Central memory CD8-positive, alpha-beta T cell (primary cell): ENCODE measurements around the gene TOMM6.

Experiments used
- ATAC-seq: fragments of 150-1000 bp; cut with Tn5 transposase; replicated peaks from 2 replicates; pipeline ENCODE4 v1.10.0; 2022; ENCODE audit warnings: mild to moderate bottlenecking, moderate FRiP score, moderate number of reproducible peaks; ENCODE audit not compliant: poor library complexity, severe bottlenecking; ENCODE audit errors: extremely low read depth
- DNase-seq, 2 donors: peaks; one replicate each; pipeline ENCODE4 v3.0.0; 2021; ENCODE audit warnings: low spot score in 2 of 2
- H3K27ac Mint-ChIP-seq: one replicate; pipeline ENCODE4 v1.8.0; 2022; ENCODE audit warnings: low read depth, mild to moderate bottlenecking, moderate library complexity, mixed read lengths
- H3K27me3 Mint-ChIP-seq: one replicate; pipeline ENCODE4 v1.8.0; 2022; ENCODE audit warnings: mixed read lengths
- H3K36me3 Mint-ChIP-seq: one replicate; pipeline ENCODE4 v1.8.0; 2022; ENCODE audit warnings: mild to moderate bottlenecking, moderate library complexity, mixed read lengths; ENCODE audit not compliant: insufficient read depth
- H3K4me1 Mint-ChIP-seq: one replicate; pipeline ENCODE4 v1.8.0; 2022; ENCODE audit warnings: mixed read lengths
- H3K4me3 Mint-ChIP-seq: one replicate; pipeline ENCODE4 v1.8.0; 2022; ENCODE audit warnings: mild to moderate bottlenecking, moderate library complexity, mixed read lengths
- H3K9me3 Mint-ChIP-seq: one replicate; pipeline ENCODE4 v1.8.0; 2022; ENCODE audit warnings: mixed read lengths

Gene TOMM6

DNA sequence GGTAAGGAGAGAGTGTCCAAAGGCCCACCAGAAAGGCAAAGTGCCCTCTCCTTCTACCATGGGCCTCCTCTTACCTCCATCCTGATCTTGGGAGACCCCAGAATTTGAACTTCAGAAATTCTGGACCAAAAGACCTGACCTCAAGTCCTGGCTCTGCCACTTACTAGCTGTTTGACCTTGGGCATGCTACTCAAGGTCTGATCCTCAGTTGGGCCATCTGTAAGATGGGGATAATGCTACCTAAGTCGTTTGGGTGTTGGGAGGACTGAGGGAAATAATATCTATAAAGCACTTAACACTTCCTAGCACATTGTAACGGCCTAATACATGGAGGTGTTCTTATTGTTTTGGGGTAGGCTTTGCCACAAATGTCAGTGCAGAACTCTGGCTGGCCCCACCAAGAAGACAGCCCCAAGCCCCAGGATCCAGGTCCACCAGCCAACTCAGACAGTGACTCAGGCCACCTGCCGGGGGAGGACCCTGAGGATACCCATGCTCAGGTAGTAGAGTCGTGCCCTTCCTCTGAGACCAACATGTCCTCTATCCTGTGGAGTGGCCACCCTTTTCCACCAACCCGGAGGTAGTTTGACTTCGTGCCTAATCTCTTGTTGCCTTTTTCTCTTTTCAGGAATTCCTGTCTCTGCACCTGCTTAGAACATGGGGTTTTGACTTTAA, 4.3 kb upstream of the TOMM6 start:
- H3K36me3 Mint-ChIP-seq, result peaks cover 15% of the 10 kb centered on the region
- ATAC-seq (no peak), DNase-seq (no peak)
- no peaks in the 10 kb centered on the region for H3K9me3 Mint-ChIP-seq
- H3K4me3 Mint-ChIP-seq, result no peak overlapping the region
- H3K27ac Mint-ChIP-seq, result no peak overlapping the region
- peaks cover 21% of the 10 kb centered on the region for H3K4me1 Mint-ChIP-seq
- H3K27me3 Mint-ChIP-seq, result no peaks in the 10 kb centered on the region

DNA sequence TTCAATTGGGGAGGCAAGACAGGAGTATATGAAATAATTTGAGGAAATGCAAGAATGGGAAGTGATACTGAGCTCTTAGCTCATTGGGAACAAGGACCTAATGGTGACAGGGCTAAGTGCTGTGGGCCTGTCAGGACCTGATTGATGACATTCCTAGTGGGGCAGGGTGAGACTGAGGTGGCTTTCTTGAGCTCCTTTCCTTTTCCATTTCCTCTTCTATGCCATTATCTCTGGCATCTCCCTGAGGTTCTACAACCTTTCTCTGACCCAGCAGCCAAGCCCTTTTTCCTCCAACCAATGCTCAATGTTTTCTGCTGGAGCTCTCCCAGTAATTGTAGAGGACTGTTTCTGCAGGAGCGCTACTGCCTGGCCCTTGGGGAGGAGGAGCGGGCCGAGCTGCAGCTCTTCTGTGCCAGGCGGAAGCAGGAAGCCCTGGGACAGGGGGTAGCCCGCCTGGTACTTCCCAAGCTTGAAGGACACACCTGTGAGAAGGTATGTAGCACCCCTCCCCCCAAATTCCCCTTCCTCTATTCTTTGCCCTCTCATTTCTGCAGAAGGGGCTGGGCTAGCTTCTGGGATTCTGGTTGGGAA, 2.8 kb upstream of the TOMM6 start:
- H3K9me3 Mint-ChIP-seq, result no peaks in the 10 kb centered on the region
- H3K27ac Mint-ChIP-seq, result no peak overlapping the region
- no peaks in the 10 kb centered on the region for H3K27me3 Mint-ChIP-seq
- DNase-seq, result no peak
- peaks cover 20% of the 10 kb centered on the region for H3K36me3 Mint-ChIP-seq
- peak overlapping the region; percentile 93 for H3K4me3 Mint-ChIP-seq
- peaks cover 21% of the 10 kb centered on the region for H3K4me1 Mint-ChIP-seq
- ATAC-seq, result no peak

DNA sequence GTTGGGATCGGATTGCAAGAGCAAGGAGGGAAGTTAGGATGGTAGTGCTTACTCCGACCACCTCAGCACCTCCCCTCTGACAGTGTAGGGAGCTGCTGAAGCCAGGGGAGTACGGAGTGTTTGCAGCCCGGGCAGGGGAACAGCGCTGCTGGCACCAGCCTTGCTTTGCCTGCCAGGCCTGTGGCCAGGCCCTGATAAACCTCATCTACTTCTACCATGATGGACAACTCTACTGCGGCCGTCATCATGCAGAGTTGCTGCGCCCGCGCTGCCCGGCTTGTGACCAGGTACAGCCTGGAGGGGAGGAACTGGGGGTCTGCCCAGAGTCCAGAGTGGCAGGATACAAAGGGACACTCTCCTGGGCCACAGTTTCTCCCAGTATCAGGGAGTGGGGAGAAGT, 2.2 kb upstream of the TOMM6 start:
- ATAC-seq, result no peak
- DNase-seq, result no peak
- H3K4me3 Mint-ChIP-seq, result peak overlapping the region; percentile 93
- no peak overlapping the region for H3K27ac Mint-ChIP-seq
- H3K27me3 Mint-ChIP-seq, result no peaks in the 10 kb centered on the region
- peaks cover 15% of the 10 kb centered on the region for H3K4me1 Mint-ChIP-seq
- H3K36me3 Mint-ChIP-seq, result peaks cover 23% of the 10 kb centered on the region
- H3K9me3 Mint-ChIP-seq, result no peaks in the 10 kb centered on the region

DNA sequence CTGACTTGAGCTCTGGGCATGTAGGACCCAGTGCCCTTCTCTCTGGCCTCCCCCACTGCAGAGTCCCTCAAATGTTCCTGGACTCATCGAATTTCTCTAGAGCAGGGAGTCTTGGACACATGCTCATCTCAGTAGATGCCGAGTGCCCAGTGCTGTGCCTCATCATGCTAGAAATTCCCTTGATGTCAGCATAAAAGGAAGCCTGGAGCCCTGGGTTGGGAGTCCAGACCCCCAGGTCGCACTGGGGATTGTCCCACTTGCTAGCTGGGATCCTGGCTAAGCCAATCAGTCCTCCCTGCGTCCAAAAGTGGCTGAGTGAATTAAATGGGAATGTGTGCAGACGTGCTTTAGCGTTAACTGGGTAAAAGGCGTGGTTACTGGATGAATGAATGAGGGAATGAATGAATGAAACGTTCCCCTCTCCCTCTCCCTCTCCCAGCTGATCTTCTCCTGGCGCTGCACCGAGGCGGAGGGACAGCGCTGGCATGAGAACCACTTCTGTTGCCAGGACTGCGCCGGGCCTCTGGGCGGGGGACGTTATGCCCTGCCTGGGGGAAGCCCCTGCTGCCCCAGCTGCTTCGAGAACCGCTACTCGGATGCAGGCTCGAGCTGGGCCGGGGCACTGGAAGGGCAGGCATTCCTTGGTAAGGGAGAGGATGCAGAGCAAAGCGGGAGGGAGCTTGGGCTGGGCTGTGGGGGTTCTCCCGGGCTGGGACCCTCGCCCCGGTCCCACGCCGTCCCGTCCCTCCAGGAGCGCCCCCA, 1.6 kb upstream of the TOMM6 start:
- peak overlapping the region; percentile 93 for H3K4me3 Mint-ChIP-seq
- peaks cover 14% of the 10 kb centered on the region for H3K4me1 Mint-ChIP-seq
- H3K9me3 Mint-ChIP-seq, result no peaks in the 10 kb centered on the region
- peak overlapping the region; percentile 91 for H3K27ac Mint-ChIP-seq
- no peak for ATAC-seq
- no peak for DNase-seq
- H3K36me3 Mint-ChIP-seq, result peaks cover 28% of the 10 kb centered on the region
- no peaks in the 10 kb centered on the region for H3K27me3 Mint-ChIP-seq

DNA sequence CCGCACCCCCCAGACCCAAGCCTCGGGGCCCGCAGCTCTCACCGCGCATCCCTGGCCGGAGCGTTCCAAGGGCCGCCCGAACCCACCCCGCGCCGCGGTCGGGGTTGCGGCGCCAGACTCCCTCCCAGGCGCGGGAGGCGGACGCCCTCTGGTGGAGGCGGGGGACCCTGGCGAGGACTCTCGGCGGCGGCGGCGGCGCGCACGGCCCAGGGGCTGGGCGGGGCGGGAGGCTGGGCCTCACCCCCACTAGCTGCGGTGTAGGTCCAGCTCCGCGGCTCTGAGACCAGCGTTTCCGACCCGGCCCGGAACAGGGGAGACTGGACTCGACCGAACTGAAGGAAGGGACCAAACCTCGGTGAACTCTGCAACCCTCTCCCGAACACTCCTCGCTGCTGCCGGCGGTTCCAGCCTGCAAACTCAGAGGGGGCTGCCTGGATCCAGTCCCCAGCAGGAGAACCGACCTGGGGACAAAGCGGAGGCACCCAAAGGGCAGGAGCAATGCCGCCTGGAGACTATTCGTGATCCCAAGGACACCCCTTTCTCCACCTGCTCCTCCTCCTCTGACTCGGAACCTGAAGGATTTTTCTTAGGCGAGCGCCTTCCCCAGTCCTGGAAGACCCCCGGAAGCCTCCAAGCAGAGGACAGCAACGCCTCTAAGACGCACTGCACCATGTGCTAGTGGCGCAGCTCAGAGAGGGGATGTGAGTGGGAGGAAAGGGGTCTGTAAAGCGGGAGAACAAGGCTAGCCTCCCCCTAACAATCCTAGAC, 859 bp upstream of the TOMM6 start:
- Mint-ChIP-seq H3K4me3 (peak overlapping the region; percentile 93), H3K9me3 (no peaks in the 10 kb centered on the region), H3K27ac (peak overlapping the region; percentile 91), H3K36me3 (peaks cover 33% of the 10 kb centered on the region), H3K4me1 (peaks cover 9% of the 10 kb centered on the region), H3K27me3 (no peaks in the 10 kb centered on the region)
- peak; percentile 66 for ATAC-seq
- DNase-seq, result peak; percentile 80 to 83

DNA sequence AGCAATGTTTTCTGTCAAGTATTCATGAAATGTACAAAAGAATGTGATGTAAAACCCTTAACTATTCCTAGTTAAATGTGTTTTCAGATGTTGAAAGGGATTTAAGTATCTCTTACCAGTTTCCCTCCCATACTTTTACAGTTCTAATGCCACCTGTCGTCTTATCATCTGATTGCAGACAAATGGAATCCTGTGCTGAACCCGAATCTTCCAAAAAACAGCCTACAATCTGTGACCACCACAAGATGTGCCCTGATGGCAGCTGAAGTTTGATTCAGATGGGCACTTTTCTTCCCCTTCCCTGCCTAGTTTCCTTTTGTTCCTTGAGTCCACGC, 1.9 kb downstream of the TOMM6 start:
- no peak for ATAC-seq
- Mint-ChIP-seq H3K4me1 (peaks cover 9% of the 10 kb centered on the region), H3K4me3 (peak overlapping the region; percentile 93), H3K27me3 (no peaks in the 10 kb centered on the region), H3K36me3 (peaks cover 40% of the 10 kb centered on the region), H3K9me3 (no peaks in the 10 kb centered on the region), H3K27ac (peak overlapping the region; percentile 91)
- no peak for DNase-seq

DNA sequence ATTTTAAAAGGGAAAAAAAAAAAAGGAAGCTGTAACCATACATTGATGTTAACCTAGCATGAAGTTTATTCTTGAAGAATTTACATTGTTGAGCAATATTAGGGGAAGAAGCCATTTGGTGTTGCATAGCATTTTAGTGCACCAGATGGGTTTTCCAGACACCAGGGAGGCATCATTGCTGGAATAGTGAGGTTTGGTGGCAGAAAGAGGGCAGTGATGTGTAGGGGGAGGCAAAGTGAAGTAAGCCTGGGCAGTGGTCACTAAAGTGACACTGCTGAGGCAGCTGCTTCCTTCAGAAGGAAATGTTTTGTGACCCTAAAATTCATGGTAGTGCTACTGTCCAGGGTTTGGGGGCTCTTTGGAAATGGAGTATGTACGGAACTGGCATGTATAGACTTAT, 2.6 kb downstream of the TOMM6 start:
- H3K4me1 Mint-ChIP-seq, result peaks cover 9% of the 10 kb centered on the region
- no peaks in the 10 kb centered on the region for H3K9me3 Mint-ChIP-seq
- H3K36me3 Mint-ChIP-seq, result peaks cover 40% of the 10 kb centered on the region
- no peak overlapping the region for H3K4me3 Mint-ChIP-seq
- DNase-seq, result no peak
- H3K27me3 Mint-ChIP-seq, result no peaks in the 10 kb centered on the region
- no peak overlapping the region for H3K27ac Mint-ChIP-seq
- ATAC-seq, result no peak

DNA sequence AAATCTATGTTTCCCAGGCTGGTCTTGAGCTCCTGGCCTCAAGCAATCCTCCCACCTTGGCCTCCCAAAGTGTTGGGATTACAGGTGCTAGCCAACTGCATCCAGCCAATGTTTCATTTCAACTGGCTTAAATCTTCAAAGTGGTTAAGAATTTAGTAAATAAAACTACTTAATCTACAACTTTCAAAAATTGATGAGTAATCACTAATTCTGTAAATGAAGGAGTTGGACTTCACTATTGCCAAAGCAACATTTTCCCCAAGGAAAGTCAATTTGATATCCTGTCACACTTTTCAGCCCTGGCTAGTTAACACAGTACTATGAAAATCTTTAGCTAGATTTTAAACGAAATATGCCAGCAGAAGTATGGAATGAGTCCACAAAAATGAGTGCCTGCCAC, 3.8 kb downstream of the TOMM6 start:
- Mint-ChIP-seq H3K4me3 (no peak overlapping the region), H3K27ac (no peak overlapping the region), H3K36me3 (peaks cover 38% of the 10 kb centered on the region), H3K27me3 (no peaks in the 10 kb centered on the region), H3K9me3 (no peaks in the 10 kb centered on the region), H3K4me1 (peaks cover 9% of the 10 kb centered on the region)
- no peak for ATAC-seq
- no peak for DNase-seq

DNA sequence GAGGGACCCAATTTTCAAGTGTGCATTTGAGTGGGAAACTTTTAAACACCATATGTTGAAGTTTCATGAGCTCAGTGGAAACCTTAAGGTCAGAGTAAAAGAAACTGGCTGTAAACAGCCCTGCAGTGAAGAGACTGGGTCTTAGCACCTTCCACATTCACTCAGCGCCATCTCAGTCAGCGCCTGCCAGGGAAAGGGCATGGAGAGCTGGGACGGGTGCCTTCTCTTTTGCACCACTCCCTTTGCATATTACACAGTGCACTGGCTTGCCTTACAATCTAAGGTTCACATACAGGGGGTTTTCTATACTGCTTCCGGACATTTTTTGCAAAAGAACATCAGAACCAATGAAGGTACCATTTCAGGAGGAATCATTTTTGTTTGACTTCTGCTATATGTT, 4.5 kb downstream of the TOMM6 start:
- Mint-ChIP-seq H3K36me3 (peaks cover 37% of the 10 kb centered on the region), H3K4me3 (no peak overlapping the region), H3K4me1 (peaks cover 9% of the 10 kb centered on the region), H3K9me3 (no peaks in the 10 kb centered on the region), H3K27ac (no peak overlapping the region), H3K27me3 (no peaks in the 10 kb centered on the region)
- ATAC-seq, result no peak
- no peak for DNase-seq

DNA sequence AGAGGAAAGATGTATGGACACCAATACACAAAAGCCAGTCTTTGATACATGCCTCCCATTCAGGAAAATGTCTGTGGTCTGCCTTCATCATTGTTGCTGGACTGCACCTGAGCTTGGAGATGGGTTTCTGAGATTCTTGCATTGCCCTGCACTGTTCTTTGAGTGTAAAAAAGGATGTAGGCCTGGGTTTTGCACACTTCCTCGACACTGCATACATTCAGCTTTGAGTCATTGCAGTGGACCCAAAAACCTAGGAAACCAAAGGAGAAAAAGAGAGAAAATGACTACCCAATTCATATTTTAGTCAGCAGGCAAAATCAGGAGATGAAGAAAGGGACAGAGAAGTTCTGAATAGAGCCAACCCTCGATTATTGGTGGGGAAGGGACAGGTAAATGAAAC, 9.0 kb downstream of the TOMM6 start:
- H3K4me3 Mint-ChIP-seq, result no peak overlapping the region
- ATAC-seq, result no peak

DNA sequence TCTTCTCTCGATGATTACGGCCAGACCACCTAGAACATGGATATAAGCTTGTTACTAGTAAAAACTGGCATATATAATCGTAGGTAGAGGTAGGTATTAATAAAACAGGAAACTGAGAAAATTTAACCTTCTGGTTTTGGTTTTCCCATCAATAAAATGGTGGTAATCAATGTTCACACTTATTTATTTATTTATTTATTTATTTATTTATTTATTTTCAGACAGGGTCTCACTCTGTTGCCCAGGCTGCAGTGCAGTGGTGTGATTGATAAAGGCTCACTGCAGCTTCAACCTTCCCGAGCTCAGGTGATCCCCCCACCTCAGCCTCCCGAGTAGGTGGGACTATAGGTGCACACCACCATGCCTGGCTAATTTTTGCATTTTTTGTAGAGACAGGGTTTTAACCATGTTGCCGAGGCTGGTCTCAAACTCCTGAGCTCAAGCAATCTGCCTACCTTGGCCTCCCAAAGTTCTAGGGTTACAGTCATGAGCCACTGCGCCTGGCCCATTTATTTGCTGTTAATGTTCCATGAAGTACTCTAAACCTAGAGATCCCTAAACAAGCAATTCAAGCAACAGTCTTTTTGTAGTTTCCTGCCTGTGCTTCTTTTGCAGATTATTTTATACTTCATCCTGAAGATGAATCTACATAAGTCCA, 11.5 kb downstream of the TOMM6 start:
- Mint-ChIP-seq H3K9me3 (no peaks in the 10 kb centered on the region), H3K27me3 (no peaks in the 10 kb centered on the region), H3K4me1 (no peaks in the 10 kb centered on the region), H3K27ac (no peak overlapping the region), H3K36me3 (peaks cover 1% of the 10 kb centered on the region), H3K4me3 (no peak overlapping the region)
- ATAC-seq (no peak), DNase-seq (no peak)

More for the DNA sequence above, 9.0 kb downstream of the TOMM6 start:
- no peaks in the 10 kb centered on the region for H3K9me3 Mint-ChIP-seq
- DNase-seq, result no peak
- no peak overlapping the region for H3K27ac Mint-ChIP-seq
- no peaks in the 10 kb centered on the region for H3K27me3 Mint-ChIP-seq
- peaks cover 9% of the 10 kb centered on the region for H3K36me3 Mint-ChIP-seq
- H3K4me1 Mint-ChIP-seq, result no peaks in the 10 kb centered on the region

DNA sequence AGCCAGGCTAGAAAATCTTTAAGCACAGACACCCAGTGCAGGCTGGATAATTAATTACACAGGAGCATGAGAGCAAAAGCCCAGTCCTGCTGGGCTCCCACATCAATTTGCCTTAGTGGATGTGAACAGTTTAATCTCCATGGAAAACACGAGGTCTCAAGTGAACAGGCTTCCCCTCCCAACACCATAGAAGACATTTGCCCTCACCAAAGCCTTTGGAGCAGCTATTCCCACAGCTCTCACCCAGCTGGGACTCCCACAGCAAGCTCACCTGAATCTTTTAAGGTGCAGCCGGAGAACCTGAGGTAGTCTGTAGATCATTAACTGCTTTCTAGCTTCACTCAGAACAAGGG, 12.0 kb downstream of the TOMM6 start:
- H3K4me3 Mint-ChIP-seq, result no peak overlapping the region
- no peak overlapping the region for H3K27ac Mint-ChIP-seq
- no peak for ATAC-seq
- no peaks in the 10 kb centered on the region for H3K9me3 Mint-ChIP-seq
- no peak for DNase-seq
- no peaks in the 10 kb centered on the region for H3K27me3 Mint-ChIP-seq
- H3K4me1 Mint-ChIP-seq, result no peaks in the 10 kb centered on the region
- peaks cover 4% of the 10 kb centered on the region for H3K36me3 Mint-ChIP-seq
